GM12878 (cell line): Measurements from ENCODE around the gene LRIG2. TPM values are rescaled to one million over a fixed set of nuclear protein-coding genes. Genes with fewer than 3 reads are reported as not detected.

Source experiments
- ATAC-seq: fragments of 200-7000 bp; cut with Tn5 transposase; 3 replicates; pipeline ENCODE4 v1.9.1; 2020; ENCODE audit warnings: mild to moderate bottlenecking, moderate library complexity
- BruUV-seq: library from RNA; stranded (reverse); fragments of 400-500 nt; replicated peaks from 2 replicates; lab custom pipeline; 2021; lab: Mats Ljungman, UMichigan
- CTCF ChIA-PET: fragments of 300-600 bp; sonication (Branson Sonifier 250); formaldehyde crosslinking; extraction: SDS; loops from one replicate; lab custom pipeline; 2021; ENCODE audit warnings: inconsistent platforms; lab: Yijun Ruan, JAX
- POLR2A ChIA-PET: fragments of 350-600 bp; formaldehyde crosslinking; extraction: SDS; loops from one replicate; lab custom pipeline; 2021; ENCODE audit warnings: inconsistent platforms; lab: Charles Lee
- RAD21 ChIA-PET: fragments of 300-600 bp; sonication (Branson Sonifier 250); formaldehyde crosslinking; loops from one replicate; lab custom pipeline; 2023; ENCODE audit warnings: antibody characterized with exemption; ENCODE audit not compliant: unreplicated experiment; lab: Charles Lee
- SMC1A ChIA-PET: fragments of 300-600 bp; sonication (Branson Sonifier 250); formaldehyde crosslinking; loops from one replicate; lab custom pipeline; 2023; ENCODE audit not compliant: unreplicated experiment, uncharacterized antibody; lab: Charles Lee
- DNase-seq: peaks from one replicate; pipeline ENCODE4 v3.0.0-alpha.2; 2011; ENCODE audit warnings: low read depth, low spot score
- FAIRE-seq: peaks from 3 replicates; lab custom pipeline; 2011; peaks lifted over from hg19 to GRCh38; lab: Jason Lieb, UNC
- H2AFZ ChIP-seq: 2 replicates; pipeline ENCODE4 v1.6.0; 2011; ENCODE audit warnings: low read depth, low read length, control low read depth; ENCODE audit not compliant: control insufficient read depth
- H3K27ac ChIP-seq: 2 replicates; pipeline ENCODE4 v1.5.1; 2011; ENCODE audit warnings: control low read depth; ENCODE audit not compliant: control insufficient read depth, insufficient read depth
- H3K27me3 ChIP-seq, 2 experiments: replicated peaks in 1 of 2; 2 replicates each; pipeline versions ENCODE4 v1.6.0 to v1.6.1; 2011; ENCODE audit warnings: low read length in 1 of 2; ENCODE audit not compliant: control insufficient read depth in 2 of 2, insufficient read depth in 2 of 2
- H3K36me3 ChIP-seq, 2 experiments: 2 replicates each; pipeline ENCODE4 v1.5.1; 2011; ENCODE audit warnings: low read length in 1 of 2; ENCODE audit not compliant: control insufficient read depth in 2 of 2, insufficient read depth in 2 of 2
- H3K4me1 ChIP-seq: 2 replicates; pipeline ENCODE4 v1.6.1; 2011; ENCODE audit warnings: mild to moderate bottlenecking, low read length, moderate library complexity, mixed read lengths; ENCODE audit not compliant: control insufficient read depth, insufficient read depth
- H3K4me2 ChIP-seq: 2 replicates; pipeline ENCODE4 v1.6.0; 2011; ENCODE audit warnings: control low read depth; ENCODE audit not compliant: control insufficient read depth, insufficient read depth
- H3K4me3 ChIP-seq: fragments of 200-600 bp; sonication (generic); 2 replicates; pipeline ENCODE4 v1.5.1; 2016
- H3K79me2 ChIP-seq: 2 replicates; pipeline ENCODE4 v1.6.0; 2011; ENCODE audit warnings: low read length; ENCODE audit not compliant: control insufficient read depth, insufficient read depth
- H3K9ac ChIP-seq: 2 replicates; pipeline ENCODE4 v1.8.0; 2011; ENCODE audit warnings: low read length, control low read depth, mixed read lengths; ENCODE audit not compliant: control insufficient read depth, insufficient read depth
- H3K9me3 ChIP-seq: replicated peaks from 3 replicates; pipeline ENCODE4 v1.5.1; 2011; ENCODE audit warnings: mild to moderate bottlenecking, low read length; ENCODE audit not compliant: control insufficient read depth, insufficient read depth
- H4K20me1 ChIP-seq: 2 replicates; pipeline ENCODE4 v1.6.0; 2011; ENCODE audit not compliant: control insufficient read depth, insufficient read depth
- EED ChIP-seq: sonication (generic); IDR thresholded peaks from 2 replicates; pipeline ENCODE4 v1.6.1; 2016; ENCODE audit warnings: antibody characterized with exemption, low read depth
- JUNB ChIP-seq: IDR thresholded peaks from 2 replicates; pipeline ENCODE4 v1.6.1; 2016; ENCODE audit warnings: antibody characterized with exemption, mild to moderate bottlenecking
- POLR2AphosphoS2 ChIP-seq: IDR thresholded peaks from 2 replicates; pipeline ENCODE4 v1.6.1; 2011; ENCODE audit warnings: low read depth, mild to moderate bottlenecking, low read length, improper control_type of control experiment, moderate library complexity
- RFX5 ChIP-seq: IDR thresholded peaks from 2 replicates; pipeline ENCODE4 v1.6.1; 2011; ENCODE audit warnings: low read depth, low read length, improper control_type of control experiment
- SMAD5 ChIP-seq: IDR thresholded peaks from 2 replicates; pipeline ENCODE4 v1.6.1; 2016; ENCODE audit warnings: antibody characterized with exemption, low read depth
- SPI1 ChIP-seq: IDR thresholded peaks from 2 replicates; pipeline ENCODE4 v1.6.1; 2011; ENCODE audit warnings: low read depth, mild to moderate bottlenecking, low read length, moderate library complexity, borderline replicate concordance; ENCODE audit not compliant: insufficient read depth
- STAT3 ChIP-seq: IDR thresholded peaks from 2 replicates; pipeline ENCODE4 v1.6.1; 2011; ENCODE audit warnings: low read depth, low read length, improper control_type of control experiment
- TBL1XR1 ChIP-seq: IDR thresholded peaks from 2 replicates; pipeline ENCODE4 v1.6.1; 2012; ENCODE audit warnings: low read depth, low read length, improper control_type of control experiment
- ZBTB33 ChIP-seq: fragments of 450-650 bp; IDR thresholded peaks from 2 replicates; pipeline ENCODE4 v1.6.1; 2017; ENCODE audit warnings: mild to moderate bottlenecking
- WGBS: methylation state at CpG from one replicate; pipeline ENCODE4 v1.1.6; 2016; ENCODE audit warnings: low lambda C conversion rate; ENCODE audit not compliant: insufficient replicate concordance, insufficient coverage; ENCODE audit errors: missing lambda C conversion rate; 5-methylcytosine and 5-hydroxymethylcytosine counted together
- in situ Hi-C: fragments of 300-500 bp; cut with MboI; formaldehyde crosslinking; loops from 9 replicates; pipeline ENCODE4 v1.14.3; 2018; ENCODE audit warnings: mixed read lengths
- intact Hi-C: fragments of 100-400 bp; cut with micrococcal nuclease; formaldehyde crosslinking; loops from one replicate; pipeline ENCODE4 v1.14.2; 2022; ENCODE audit not compliant: unreplicated experiment
- polyA plus RNA-seq, 11 experiments: library from polyadenylated mRNA; depleted of rRNA in 4 of 11; unstranded in 6 of 11; stranded (reverse) in 5 of 11; fragments of >200 nt; fragmentation: Nextera tagmentation in 4 of 11; fragmentation: Illumina TruSeq in 1 of 11; extraction: Ambion mirVana in 4 of 11; extraction: Trizol in 1 of 11; gene quantifications; 1 replicate in 1 of 11; 2 replicates in 10 of 11; pipeline versions ENCODE4 v1.2.1 to v1.2.3, GENCODE V29; 2011 to 2016; ENCODE audit warnings: inconsistent platforms in 2 of 11, missing spikeins in 2 of 11, low read depth in 1 of 11
- total RNA-seq, 4 experiments: library from RNA; depleted of rRNA in 3 of 4; stranded (reverse); fragments of >200 nt in 3 of 4; fragmentation: Illumina TruSeq in 1 of 4; extraction: Trizol in 1 of 4; gene quantifications; 2 replicates each; pipeline versions ENCODE4 v1.2.1 to v1.2.3, GENCODE V29; 2013 to 2021

The LRIG2 gene
- total and polyA plus RNA-seq, 10 of the 15 experiments (the other 5 are each of a cell fraction or from before 2014, with no cell fraction given): 0.77 to 11.8 (median 5.1) TPM

GRCh38 chr1:113040041-113040440, 33.0 kb upstream of the LRIG2 start:
- no peaks in the 10 kb centered on the region for H4K20me1 ChIP-seq
- H3K36me3 ChIP-seq: no peaks in the 10 kb centered on the region
- no peak for ATAC-seq
- BruUV-seq: no TSS peak
- H3K27ac ChIP-seq: no peak overlapping the region
- ChIA-PET CTCF (interaction anchor here (3.1 to 5.5 kb wide), 7 partner anchors 33 to 324 kb away, joined by 11 to 196 read pairs (median 51); partner anchors contain the start of genes LRIG2 and PPM1J), RAD21 (interaction anchor here (3.2 to 4.1 kb wide), 6 partner anchors 9 to 324 kb away, joined by 18 to 105 read pairs (median 30); partner anchors contain the start of genes LRIG2, PPM1J and SLC16A1), SMC1A (interaction anchor here (1.0 to 5.7 kb wide), 7 partner anchors 33 to 236 kb away, joined by 3 to 150 read pairs (median 23); partner anchors contain the start of gene LRIG2), POLR2A (interaction anchor here (0.5 to 0.6 kb wide), 3 partner anchors 22 to 317 kb away, joined by 3 to 5 read pairs (median 3); no protein-coding TSS in a partner anchor)
- H3K9ac ChIP-seq: no peak overlapping the region
- WGBS: 44% methylated on average over 2 of the region's 2 CpGs
- intact Hi-C loops: no loop called here
- H3K79me2 ChIP-seq: no peaks in the 10 kb centered on the region
- in situ Hi-C loops: loop anchor here (5.0 kb wide), 3 partner anchors 158 to 323 kb away; partner anchors contain the start of gene PPM1J
- H3K9me3 ChIP-seq: no peaks in the 10 kb centered on the region
- no peak overlapping the region for H3K4me3 ChIP-seq
- H3K4me1 ChIP-seq: peaks cover 34% of the 10 kb centered on the region
- FAIRE-seq: no peak
- no peak overlapping the region for H2AFZ ChIP-seq
- no peak for DNase-seq
- no peak for TF ChIP-seq ZBTB33
- no peak for TF ChIP-seq EED
- TF ChIP-seq TBL1XR1: no peak
- no peak for TF ChIP-seq STAT3
- TF ChIP-seq JUNB: no peak
- no peak for TF ChIP-seq RFX5
- TF ChIP-seq SMAD5: no peak
- no peak for TF ChIP-seq SPI1
- TF ChIP-seq POLR2AphosphoS2: no peak
- TF ChIP-seq, all 136 proteins: peak for 0
- Histone ChIP-seq H3K4me2 (no peak overlapping the region), H3K27me3 (no peaks in the 10 kb centered on the region)
